GM23248 (cell line): ENCODE measurements around the gene MTFMT. TPM values are rescaled to one million over a fixed set of nuclear protein-coding genes. Genes with fewer than 3 reads are reported as not detected.
A peak's percentile ranks its signal among the peaks of the same experiment; 100 is the strongest.

Experiments used
- DNase-seq: peaks from one replicate; pipeline ENCODE4 v3.0.0-alpha.2; 2015
- H2AFZ ChIP-seq: fragments of 200-600 bp; sonication (generic); 2 replicates; pipeline ENCODE4 v1.6.1; 2016; ENCODE audit warnings: antibody characterized with exemption
- H3F3A ChIP-seq: fragments of 200-600 bp; sonication (generic); 2 replicates; pipeline ENCODE4 v1.6.1; 2016; ENCODE audit warnings: mild to moderate bottlenecking, antibody characterized with exemption, mixed run types; ENCODE audit not compliant: insufficient read depth
- H3K27ac ChIP-seq: fragments of 200-600 bp; sonication (generic); 2 replicates; pipeline ENCODE4 v1.5.1; 2016; ENCODE audit warnings: mild to moderate bottlenecking
- H3K27me3 ChIP-seq: fragments of 200-600 bp; sonication (generic); replicated peaks from 2 replicates; pipeline ENCODE4 v1.6.1; 2016; ENCODE audit warnings: mild to moderate bottlenecking; ENCODE audit not compliant: insufficient read depth
- H3K36me3 ChIP-seq: fragments of 200-600 bp; sonication (generic); 2 replicates; pipeline ENCODE4 v1.6.1; 2016; ENCODE audit warnings: low read depth, mild to moderate bottlenecking
- H3K4me1 ChIP-seq: fragments of 200-600 bp; sonication (generic); 2 replicates; pipeline ENCODE4 v1.6.1; 2016; ENCODE audit warnings: mild to moderate bottlenecking; ENCODE audit not compliant: insufficient read depth
- H3K4me2 ChIP-seq: fragments of 200-600 bp; sonication (generic); one replicate; pipeline ENCODE4 v1.6.1; 2016; ENCODE audit warnings: mild to moderate bottlenecking; ENCODE audit not compliant: unreplicated experiment
- H3K4me3 ChIP-seq: fragments of 200-600 bp; sonication (generic); 2 replicates; pipeline ENCODE4 v1.5.1; 2016; ENCODE audit warnings: mild to moderate bottlenecking
- H3K79me2 ChIP-seq: fragments of 200-600 bp; sonication (generic); 2 replicates; pipeline ENCODE4 v1.6.1; 2016; ENCODE audit warnings: mild to moderate bottlenecking; ENCODE audit not compliant: insufficient read depth
- H3K9ac ChIP-seq: fragments of 200-600 bp; sonication (generic); 2 replicates; pipeline ENCODE4 v1.6.1; 2016; ENCODE audit warnings: mild to moderate bottlenecking
- H3K9me2 ChIP-seq: fragments of 200-600 bp; sonication (generic); 2 replicates; pipeline ENCODE4 v1.6.1; 2016; ENCODE audit warnings: mixed run types, mild to moderate bottlenecking, moderate library complexity; ENCODE audit not compliant: insufficient read depth
- H3K9me3 ChIP-seq: fragments of 200-600 bp; sonication (generic); one replicate; pipeline ENCODE4 v1.6.1; 2017; ENCODE audit warnings: low read depth
- H4K20me1 ChIP-seq: fragments of 200-600 bp; sonication (generic); 2 replicates; pipeline ENCODE4 v1.6.0; 2016; ENCODE audit not compliant: insufficient read depth
- EZH2 ChIP-seq: fragments of 200-600 bp; sonication (generic); IDR thresholded peaks from 2 replicates; pipeline ENCODE4 v1.6.1; 2018; ENCODE audit warnings: antibody characterized with exemption, mild to moderate bottlenecking; ENCODE audit not compliant: insufficient read depth, poor library complexity, severe bottlenecking
- EZH2phosphoT487 ChIP-seq: fragments of 200-600 bp; sonication (generic); IDR thresholded peaks from 2 replicates; pipeline ENCODE4 v1.6.1; 2018; ENCODE audit warnings: antibody characterized with exemption, moderate library complexity, mild to moderate bottlenecking, low read depth; ENCODE audit not compliant: insufficient read depth
- WGBS, 2 experiments: methylation state at CpG; one replicate each; pipeline ENCODE4 v1.1.6; 2015 to 2017; ENCODE audit warnings: low lambda C conversion rate in 2 of 2, low coverage in 1 of 2; ENCODE audit errors: missing lambda C conversion rate in 2 of 2; 5-methylcytosine and 5-hydroxymethylcytosine counted together
- in situ Hi-C: fragments of 300-500 bp; cut with MboI; formaldehyde crosslinking; loops from 2 replicates; pipeline ENCODE4 v1.15.0; 2020
- polyA plus RNA-seq: library from polyadenylated mRNA; unstranded; fragments of >200 nt; fragmentation: Nextera tagmentation; extraction: Ambion mirVana; gene quantifications from 2 replicates; pipeline ENCODE4 v1.2.1, GENCODE V29; 2016
- total RNA-seq: library from RNA; depleted of rRNA; stranded (reverse); fragments of >200 nt; shearing (Covaris generic); gene quantifications from 2 replicates; pipeline ENCODE4 v1.2.3, GENCODE V29; 2014

MTFMT gene
- total and polyA plus RNA-seq, 2 experiments from 2014 or later, result 23.8 to 25.3 TPM

GRCh38 chr15:65029736-65030208, 333 bp upstream of the MTFMT start:
- in situ Hi-C loops, result no loop called here
- peak overlapping the region; percentile 100 for H3K4me2 ChIP-seq
- no peak for TF ChIP-seq EZH2
- TF ChIP-seq EZH2phosphoT487, result no peak
- peaks cover 2% of the 10 kb centered on the region; the same call in 1 of the 2 replicates for H3K36me3 ChIP-seq
- no peak overlapping the region for H3K27ac ChIP-seq
- H3K27me3 ChIP-seq, result no peaks in the 10 kb centered on the region
- no peaks in the 10 kb centered on the region for H3K9me2 ChIP-seq
- H3K9ac ChIP-seq, result no peak overlapping the region; the same call in 1 of the 2 replicates
- no peaks in the 10 kb centered on the region for H3K9me3 ChIP-seq
- H3K4me1 ChIP-seq, result peaks cover 15% of the 10 kb centered on the region
- H3K79me2 ChIP-seq, result peaks cover 21% of the 10 kb centered on the region
- H3K4me3 ChIP-seq, result peak overlapping the region; percentile 93
- no peaks in the 10 kb centered on the region for H3F3A ChIP-seq
- 0 out of 2 replicates have a peak, but pooled peaks cover 3% of the 10 kb centered on the region for H4K20me1 ChIP-seq
- H2AFZ ChIP-seq, result 0 out of 2 replicates have a peak overlapping the region, but pooled peaks have one; percentile 7
- 59 to 64% methylated on average over 12 of the region's 12 CpGs for WGBS, 2 experiments
- no peak for DNase-seq

- WGBS, 2 experiments, result 43 to 44% methylated on average over 10 of the region's 10 CpGs
- H2AFZ ChIP-seq, result peak overlapping the region; percentile 87
- peaks cover 10% of the 10 kb centered on the region for H3K36me3 ChIP-seq
- peaks cover 15% of the 10 kb centered on the region for H3K4me1 ChIP-seq
- H3K4me3 ChIP-seq, result peak overlapping the region; percentile 93
- H3K79me2 ChIP-seq, result peaks cover 21% of the 10 kb centered on the region
- TF ChIP-seq EZH2 (no peak), EZH2phosphoT487 (no peak)
- 0 out of 2 replicates have a peak, but pooled peaks cover 3% of the 10 kb centered on the region for H4K20me1 ChIP-seq
- H3K9me3 ChIP-seq, result no peaks in the 10 kb centered on the region
- H3K9ac ChIP-seq, result peak overlapping the region; percentile 87
- H3K4me2 ChIP-seq, result peak overlapping the region; percentile 100
- no peaks in the 10 kb centered on the region for H3K9me2 ChIP-seq
- no peaks in the 10 kb centered on the region for H3F3A ChIP-seq
- DNase-seq, result no peak
- in situ Hi-C loops, result no loop called here
- H3K27ac ChIP-seq, result no peak overlapping the region
- H3K27me3 ChIP-seq, result no peaks in the 10 kb centered on the region
Measured at GRCh38 chr15:65028338-65028737, 1.1 kb downstream of the MTFMT start.

- Histone ChIP-seq H3K27ac (no peak overlapping the region), H3F3A (no peaks in the 10 kb centered on the region), H3K9me3 (no peaks in the 10 kb centered on the region), H3K4me1 (peaks cover 15% of the 10 kb centered on the region), H2AFZ (no peak overlapping the region), H3K4me2 (no peak overlapping the region), H3K36me3 (peaks cover 15% of the 10 kb centered on the region), H3K79me2 (peaks cover 21% of the 10 kb centered on the region), H3K9ac (no peak overlapping the region), H4K20me1 (0 out of 2 replicates have a peak, but pooled peaks cover 3% of the 10 kb centered on the region), H3K9me2 (no peaks in the 10 kb centered on the region), H3K4me3 (peak overlapping the region; percentile 93; the same call in 1 of the 2 replicates), H3K27me3 (no peaks in the 10 kb centered on the region)
- DNase-seq, result no peak
- in situ Hi-C loops, result no loop called here
- WGBS, 2 experiments, result 72 to 82% methylated on average over 1 of the region's 1 CpG
- no peak for TF ChIP-seq EZH2phosphoT487
- TF ChIP-seq EZH2, result no peak
Measured at GRCh38 chr15:65027593-65027992, 1.8 kb downstream of the MTFMT start.

GRCh38 chr15:65026756-65027155, 2.7 kb downstream of the MTFMT start:
- WGBS, 2 experiments, result 80 to 83% methylated on average over 6 of the region's 6 CpGs

GRCh38 chr15:65021488-65021887, 8.0 kb downstream of the MTFMT start:
- Histone ChIP-seq H3K4me2 (no peak overlapping the region), H3K4me1 (no peaks in the 10 kb centered on the region), H3K9me3 (no peaks in the 10 kb centered on the region), H3K4me3 (no peak overlapping the region), H3K79me2 (no peaks in the 10 kb centered on the region), H2AFZ (no peak overlapping the region), H3K9ac (no peak overlapping the region), H3K36me3 (peaks cover 39% of the 10 kb centered on the region), H3K9me2 (no peaks in the 10 kb centered on the region), H3K27ac (no peak overlapping the region), H3K27me3 (no peaks in the 10 kb centered on the region), H3F3A (no peaks in the 10 kb centered on the region), H4K20me1 (no peaks in the 10 kb centered on the region)
- DNase-seq, result no peak
- in situ Hi-C loops, result no loop called here
- no peak for TF ChIP-seq EZH2
- no peak for TF ChIP-seq EZH2phosphoT487

More at GRCh38 chr15:65026756-65027155, 2.7 kb downstream of the MTFMT start:
- Histone ChIP-seq H3K4me2 (no peak overlapping the region), H3F3A (no peaks in the 10 kb centered on the region), H3K9ac (no peak overlapping the region), H3K4me1 (peaks cover 15% of the 10 kb centered on the region), H3K9me2 (no peaks in the 10 kb centered on the region), H3K9me3 (no peaks in the 10 kb centered on the region), H3K27ac (no peak overlapping the region), H2AFZ (no peak overlapping the region), H3K79me2 (peaks cover 21% of the 10 kb centered on the region), H3K36me3 (peaks cover 15% of the 10 kb centered on the region), H4K20me1 (0 out of 2 replicates have a peak, but pooled peaks cover 3% of the 10 kb centered on the region), H3K4me3 (no peak overlapping the region), H3K27me3 (no peaks in the 10 kb centered on the region)
- in situ Hi-C loops, result no loop called here
- TF ChIP-seq EZH2phosphoT487 (no peak), EZH2 (no peak)
- no peak for DNase-seq
